ENCODE data around the gene CACNA1C.

- TF ChIP-seq GATA2 (IDR thresholded peaks at IDR 0.05; ENCODE audit: low read depth, low read length) (no peak), GATA3 (IDR thresholded peaks at IDR 0.05; ENCODE audit: low read depth, low read length) (no peak)
Measured at GRCh38 chr12:2111826-2112225, 59.0 kb downstream of the CACNA1C start.
